Renal cortex interstitium (tissue), 11 donors: ENCODE results near the gene PRR7. TPM values are rescaled to one million over a fixed set of nuclear protein-coding genes. Genes with fewer than 3 reads are reported as not detected.
"Not testable (repeated sequence)": the region's sequence is repeated elsewhere in the genome, so short reads cannot be mapped to it uniquely, and the experiment has no call there.

Source experiments
- DNase-seq, 11 donors: peaks; one replicate each; pipeline ENCODE4 v3.0.0-alpha.2; 2013; ENCODE audit warnings: low read depth in 9 of 11, low spot score in 4 of 11; ENCODE audit errors: extremely low read depth in 1 of 11
- polyA plus RNA-seq, 3 donors: library from polyadenylated mRNA; unstranded; fragments of 120-200 nt; gene quantifications; one replicate each; pipeline ENCODE4 v1.2.1, GENCODE V29; 2013; ENCODE audit not compliant: insufficient read length in 3 of 3

Gene PRR7
- polyA plus RNA-seq, 3 donors: 0.96 to 2.8 (median 2.8) TPM

DNA sequence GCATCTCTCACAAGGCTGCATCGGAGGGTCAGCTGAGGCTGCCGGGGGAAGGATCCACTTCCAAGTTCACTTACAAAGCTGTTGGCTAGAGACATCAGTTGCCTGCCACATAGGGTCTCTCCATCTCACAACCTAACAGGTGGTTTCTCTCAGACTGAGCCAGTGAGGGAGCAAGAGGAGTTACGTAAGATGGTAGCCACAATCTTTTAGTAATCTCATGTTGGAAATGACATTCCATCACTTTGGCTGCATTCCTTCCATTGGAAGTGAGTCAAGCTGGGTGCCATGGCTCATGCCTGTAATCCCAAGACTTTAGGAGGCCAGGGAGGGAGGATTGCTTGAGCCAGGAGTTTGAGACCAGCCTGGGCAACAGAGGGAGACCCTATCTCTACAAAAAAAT, 27.6 kb upstream of the PRR7 start:
- no peak for DNase-seq

DNA sequence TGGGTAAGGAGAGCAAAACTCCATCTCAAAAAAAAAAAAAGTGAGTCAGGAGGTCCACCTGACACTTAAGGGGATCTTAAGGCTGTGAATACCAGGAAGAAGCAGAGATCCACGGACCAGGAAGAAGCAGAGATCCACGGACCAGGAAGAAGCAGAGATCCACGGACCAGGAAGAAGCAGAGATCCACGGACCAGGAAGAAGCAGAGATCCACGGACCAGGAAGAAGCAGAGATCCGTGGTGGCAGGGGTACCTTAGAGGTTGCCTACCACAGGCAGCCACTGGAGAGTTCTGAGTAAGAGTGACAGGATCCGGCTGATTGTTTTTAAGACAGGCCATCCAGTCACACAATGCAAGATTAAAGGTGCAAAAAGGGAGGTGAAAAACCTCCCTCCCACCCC, 26.1 kb upstream of the PRR7 start:
- DNase-seq: not testable (repeated sequence)

DNA sequence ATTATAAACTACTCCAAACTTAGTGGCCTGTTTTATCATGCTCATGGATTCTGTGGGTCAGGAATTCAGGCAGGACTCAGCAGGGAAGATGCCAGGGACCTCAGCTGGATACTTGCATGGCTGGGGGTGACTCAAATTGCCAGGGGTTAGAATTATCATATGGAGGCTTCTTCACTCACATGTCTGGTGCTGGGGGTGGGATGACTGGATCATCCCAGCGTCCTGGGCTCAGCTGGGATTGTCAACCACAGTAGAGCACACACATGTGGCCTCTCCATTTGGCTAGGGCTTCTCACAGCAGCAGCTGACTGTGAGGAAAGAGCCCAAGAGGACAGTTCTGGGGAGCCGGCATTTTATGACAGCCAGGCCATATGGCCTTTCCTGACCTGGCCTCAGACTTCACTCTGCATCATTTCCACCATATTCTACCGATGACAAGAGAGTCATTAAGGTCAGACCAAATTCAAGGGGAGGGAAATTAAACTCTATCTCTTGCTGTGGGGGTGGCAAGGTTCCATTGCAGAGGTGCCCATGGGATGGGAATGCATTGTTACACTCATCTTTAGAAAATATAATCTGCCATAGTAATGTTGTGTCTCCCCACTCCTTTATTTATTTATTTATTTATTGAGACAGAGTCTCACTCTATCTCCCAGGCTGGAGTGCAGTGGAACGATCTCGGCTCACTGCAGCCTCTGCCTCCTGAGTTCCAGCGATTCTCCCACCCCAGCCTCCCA, 25.4 kb upstream of the PRR7 start:
- DNase-seq: no peak

DNA sequence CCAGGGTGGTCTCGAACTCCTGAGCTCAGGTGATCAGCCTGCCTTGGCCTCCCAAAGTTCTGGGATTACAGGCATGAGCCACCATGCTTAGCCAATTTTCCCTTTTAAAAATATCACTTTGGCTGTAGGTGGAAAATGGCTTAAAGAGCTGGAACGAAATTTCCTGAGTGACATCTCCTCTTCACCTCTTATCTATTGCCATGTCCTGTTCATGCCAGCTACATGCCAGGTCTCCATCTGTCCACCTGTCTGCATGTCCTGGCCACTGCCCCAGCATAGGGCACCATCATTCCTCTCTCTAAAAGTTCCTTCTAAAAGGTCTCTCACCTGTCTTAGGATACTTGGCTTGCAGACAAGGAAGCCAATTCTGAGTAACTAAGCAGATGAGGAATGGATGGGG, 22.9 kb upstream of the PRR7 start:
- DNase-seq: no peak

DNA sequence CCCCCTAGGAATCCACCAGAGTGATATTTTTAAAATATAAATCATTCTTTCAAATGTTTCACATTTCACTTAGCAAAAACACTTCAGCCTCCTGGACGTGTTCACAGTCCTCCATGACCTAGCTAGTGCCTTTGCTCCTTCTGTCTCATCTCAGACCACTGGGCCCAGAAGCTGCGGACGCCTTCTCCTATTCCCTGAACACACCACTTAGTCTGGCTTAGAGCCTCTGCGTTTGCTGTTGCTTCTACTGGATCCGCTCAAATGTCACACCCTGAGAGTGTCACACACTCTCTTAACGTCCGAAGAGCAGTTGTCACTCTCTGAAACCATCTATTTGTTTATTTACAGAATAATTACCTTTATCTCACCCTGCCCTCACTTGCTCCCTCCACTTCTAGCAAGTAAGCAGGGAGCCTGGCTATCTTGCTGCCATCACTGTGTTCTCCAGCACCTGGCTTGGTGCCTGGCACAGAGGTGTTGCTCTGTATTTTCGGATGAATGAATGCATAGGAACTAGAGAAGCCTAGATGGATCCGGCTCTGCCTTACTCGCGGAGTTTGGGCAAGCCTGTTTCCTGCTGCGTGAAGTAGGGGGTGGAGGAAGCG, 21.3 kb upstream of the PRR7 start:
- no peak for DNase-seq

DNA sequence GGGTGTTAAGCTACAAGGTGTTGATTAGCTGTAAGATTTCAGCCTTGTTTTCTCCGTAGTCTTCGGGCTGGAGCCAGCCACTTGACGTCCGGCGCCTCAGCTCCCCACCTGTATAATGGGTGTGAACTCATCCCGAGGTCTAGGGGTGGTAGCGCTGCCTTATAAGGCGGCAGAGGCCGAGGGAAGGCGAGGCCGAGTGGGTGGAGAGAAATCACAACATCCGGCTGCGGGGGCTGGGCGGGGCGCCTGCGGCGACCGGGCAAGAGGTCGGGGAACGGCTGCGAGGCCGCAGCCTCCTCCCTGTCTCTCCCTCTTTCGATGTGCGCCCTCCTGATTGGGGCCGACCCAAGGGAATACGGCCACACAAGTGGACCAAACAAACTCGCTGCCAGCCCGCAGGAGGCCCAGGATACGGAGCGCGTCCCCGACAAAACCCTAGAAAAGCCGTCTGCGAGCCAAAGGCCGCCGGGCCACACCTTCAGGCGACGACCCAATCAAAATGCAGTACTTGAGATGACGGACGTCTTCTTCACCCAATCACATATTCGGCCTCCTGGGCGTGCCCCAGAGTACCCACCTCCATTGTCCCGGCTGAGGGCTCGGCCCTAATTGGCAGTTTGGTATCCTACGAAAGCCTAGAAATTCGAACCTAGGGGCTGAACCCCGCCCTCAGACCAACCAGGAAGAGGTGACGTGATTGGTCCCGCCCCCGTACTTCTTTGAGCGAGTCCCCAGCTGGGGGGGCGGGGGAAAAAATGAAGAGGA, 20.6 kb upstream of the PRR7 start:
- peak; percentile 100 for DNase-seq

DNA sequence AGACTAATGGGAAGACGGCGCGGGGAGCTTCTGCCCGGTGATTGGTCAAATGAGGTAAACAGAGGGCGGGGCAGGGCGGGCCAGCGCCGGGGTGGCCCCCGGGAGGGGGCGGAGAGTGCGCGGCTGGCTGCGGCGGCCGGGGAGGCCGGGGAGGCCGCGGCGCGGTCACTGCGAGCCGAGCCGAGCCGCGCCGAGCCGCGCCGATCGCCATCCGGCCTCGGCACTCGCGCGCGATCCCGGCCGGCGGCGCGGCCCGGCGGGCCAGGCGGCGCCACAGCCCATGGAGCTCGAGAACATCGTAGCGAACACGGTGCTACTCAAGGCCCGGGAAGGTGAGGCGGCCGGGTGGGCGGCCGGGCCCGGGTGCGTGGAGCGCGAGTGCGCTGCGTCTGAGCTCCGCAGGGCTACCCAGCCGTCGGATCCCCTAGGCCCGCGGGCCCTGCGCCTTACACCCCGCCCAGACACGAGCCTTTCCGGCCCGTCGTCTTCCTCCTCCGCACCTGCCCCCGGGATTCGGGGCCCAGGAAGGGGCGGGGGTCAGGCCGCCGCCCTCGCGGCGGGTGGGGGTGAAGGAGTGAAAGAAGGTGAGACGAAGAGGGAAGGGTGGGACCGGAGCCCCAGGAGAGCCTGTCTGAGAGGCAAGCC, 19.9 kb upstream of the PRR7 start, which contains the start of gene GRK6:
Gene GRK6, plus strand, starts transcription at position 111 of the 645 bp plus-strand sequence. Its CDS starts 170 bp downstream, at position 281.
- no peak for DNase-seq

DNA sequence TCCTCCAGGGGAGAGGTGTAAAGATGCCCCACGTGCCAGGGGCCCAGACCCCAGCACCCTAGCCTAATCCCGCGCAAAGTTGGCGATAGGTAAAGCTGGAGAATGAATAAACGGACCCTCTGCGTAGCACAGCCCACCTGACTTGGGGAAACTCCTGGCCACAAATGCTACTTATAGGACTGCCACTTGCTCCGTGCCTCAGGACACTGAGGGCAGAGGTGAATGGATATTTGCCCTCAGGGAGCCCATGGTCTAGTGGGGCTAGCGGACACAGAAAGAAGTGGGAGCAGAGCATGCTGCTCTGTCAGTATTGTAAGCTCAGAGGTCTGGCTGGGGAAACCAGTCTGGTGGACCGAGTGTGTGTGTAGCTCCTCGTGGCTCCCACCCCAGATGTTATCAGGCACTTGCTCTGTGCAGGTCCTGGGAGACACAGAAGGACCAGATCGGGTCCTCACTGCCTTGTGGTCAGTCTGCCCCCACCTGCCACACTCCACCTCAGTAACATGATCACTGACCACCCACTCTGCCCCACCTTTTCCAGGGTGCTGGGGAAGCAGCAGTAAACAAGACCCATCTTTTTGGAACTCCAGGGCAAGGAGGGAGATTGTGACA, 19.3 kb upstream of the PRR7 start:
- no peak for DNase-seq

DNA sequence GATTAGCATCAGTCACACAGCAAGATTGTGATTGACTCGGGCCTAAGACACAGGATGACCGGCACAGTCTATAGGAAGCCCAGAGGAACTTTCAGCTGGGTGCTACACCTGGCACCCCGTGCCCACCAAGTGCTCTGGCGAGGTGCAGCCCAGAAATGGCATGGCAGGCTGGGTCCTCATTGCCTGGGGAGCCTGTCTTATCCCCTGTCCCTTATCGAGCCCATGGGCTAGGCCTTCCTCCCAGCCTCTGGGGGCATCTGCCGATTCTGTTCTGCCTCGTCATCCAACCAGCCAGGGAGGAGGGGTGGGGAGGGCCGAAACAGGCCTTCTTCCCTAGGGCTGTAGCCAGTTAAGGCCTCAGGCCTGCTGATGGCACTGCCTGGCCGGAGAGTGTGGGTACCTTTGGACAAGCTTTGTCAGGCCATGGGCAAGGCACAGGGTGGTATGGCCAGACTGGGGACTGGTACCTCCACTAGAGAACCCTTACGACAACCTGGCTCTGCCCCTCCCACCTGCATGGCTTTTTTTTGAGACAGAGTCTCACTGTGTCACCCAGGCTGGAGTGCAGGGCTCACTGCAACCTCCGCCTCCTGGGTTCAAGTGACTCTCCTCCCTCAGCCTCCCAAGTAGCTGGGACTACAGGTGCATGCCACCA, 18.6 kb upstream of the PRR7 start:
- DNase-seq: no peak

DNA sequence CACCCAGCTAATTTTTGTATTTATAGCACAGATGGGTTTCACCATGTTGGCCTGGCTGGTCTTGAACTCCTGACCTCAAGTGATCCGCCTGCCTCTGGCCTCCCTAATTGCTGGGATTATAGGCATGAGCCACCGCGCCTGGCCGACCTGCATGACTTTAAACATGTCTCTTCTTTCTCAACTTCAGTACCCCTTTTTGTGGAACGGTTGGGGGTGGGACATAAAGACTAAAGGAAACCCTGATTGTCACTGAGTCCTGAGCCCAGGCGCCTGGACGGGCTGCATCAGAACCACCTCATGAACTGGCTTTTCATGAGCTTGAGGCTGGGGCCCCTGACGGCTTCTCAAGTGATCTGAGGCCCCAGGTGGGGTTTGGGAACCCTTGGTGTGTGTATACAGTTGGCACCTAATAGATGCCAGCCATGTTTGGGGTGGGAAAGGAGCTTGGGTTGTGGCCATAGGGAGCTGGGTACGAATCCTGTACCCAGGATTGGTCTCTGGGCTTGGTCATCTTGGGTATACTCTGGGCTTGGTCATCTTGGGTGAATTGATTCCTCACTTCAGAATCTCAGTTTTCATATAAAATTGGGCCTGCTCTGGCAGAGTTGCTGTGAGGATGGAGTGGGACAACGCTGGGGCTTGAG, 17.9 kb upstream of the PRR7 start:
- DNase-seq: no peak

DNA sequence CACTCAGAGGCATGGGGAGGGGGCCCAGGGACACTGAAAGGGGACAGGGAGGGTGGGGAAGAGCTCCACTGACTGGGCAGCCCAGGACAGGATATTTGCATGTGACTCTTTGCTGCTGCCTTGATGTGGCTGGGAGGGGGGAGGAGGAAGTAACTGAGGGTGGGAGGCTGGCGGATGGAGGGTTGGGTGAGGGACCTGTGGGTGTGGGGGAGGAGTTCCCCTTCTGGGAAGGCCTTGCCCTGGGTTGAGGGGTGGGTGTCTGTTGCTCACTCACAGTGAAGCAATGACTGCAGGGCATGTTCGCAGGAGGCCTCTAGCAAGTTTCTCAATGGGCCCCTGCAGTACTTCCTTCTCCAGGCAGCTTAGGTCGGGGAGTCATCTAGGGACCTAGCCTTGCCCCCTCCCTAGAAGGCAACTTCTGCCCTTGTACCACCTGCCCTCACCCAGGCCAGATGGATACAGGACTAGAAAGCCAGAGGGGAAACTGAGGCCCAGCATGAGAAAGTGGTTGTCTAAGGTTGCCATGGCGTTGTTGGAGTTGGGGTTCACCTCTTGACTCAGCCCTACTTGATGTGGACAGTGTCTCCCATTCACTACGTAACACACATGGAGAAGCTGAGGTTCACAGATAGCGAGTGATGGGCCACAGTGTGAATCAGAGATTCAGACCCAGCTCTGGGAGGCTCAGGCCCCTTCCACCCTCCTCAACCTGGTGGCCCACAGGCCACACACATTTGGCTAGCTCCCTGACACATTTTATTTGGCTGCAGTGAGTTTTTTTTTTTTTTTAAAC, 17.2 kb upstream of the PRR7 start:
- DNase-seq: no peak

DNA sequence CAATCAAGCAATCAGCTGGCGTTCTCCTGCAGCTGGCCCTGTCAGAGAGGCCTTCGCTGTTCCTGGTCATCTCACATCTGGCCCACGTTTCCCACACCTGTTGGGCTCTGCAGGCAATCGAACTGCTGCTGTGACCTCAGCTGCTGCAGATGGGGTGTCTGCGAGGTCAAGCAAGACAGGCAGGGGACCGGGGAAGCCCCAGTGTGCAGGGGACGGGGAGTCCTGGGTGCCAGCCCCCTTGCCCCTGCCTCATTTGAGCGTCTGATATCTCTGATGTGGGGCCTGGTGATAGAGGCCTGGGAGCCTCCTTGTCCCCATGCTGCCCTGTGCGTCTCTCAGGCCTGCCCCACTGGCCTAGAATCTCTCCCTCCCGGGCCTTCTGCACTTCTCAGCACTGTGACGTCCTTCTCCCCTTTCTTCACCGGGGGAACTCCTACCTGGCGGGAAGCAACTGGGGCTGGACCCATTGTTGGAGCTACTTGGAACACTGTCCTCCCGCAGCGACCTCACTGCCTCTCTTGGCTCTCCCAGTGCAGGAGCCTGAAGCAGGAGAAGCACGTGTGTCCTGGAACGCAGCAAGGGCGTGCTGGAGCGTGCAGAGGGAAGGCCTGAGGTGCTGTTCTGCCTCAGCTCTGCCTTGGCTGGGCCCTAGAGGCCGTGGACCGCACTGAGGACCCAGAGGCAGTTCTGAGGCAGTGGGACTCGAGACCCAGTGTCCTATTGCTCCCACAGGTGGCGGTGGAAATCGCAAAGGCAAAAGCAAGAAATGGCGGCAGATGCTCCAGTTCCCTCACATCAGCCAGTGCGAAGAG, 16.3 kb upstream of the PRR7 start:
- DNase-seq: no peak

DNA sequence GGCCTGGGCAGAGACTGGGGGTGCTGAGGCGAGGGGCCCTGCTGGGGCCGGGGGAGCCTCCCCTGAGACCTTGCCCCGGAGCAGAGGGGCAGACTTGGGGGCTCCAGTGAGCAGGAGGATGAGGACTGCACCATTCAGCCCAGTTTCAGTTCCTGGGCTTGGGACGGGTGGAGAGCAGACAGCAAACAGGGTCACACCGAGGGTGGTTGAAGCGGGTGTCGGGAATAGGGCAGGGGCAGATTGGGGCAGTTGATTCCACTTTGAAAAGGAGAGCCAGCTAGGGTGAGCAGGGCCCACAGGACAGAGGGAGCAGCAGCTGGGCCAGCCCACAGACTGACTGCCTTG, 15.7 kb upstream of the PRR7 start:
- DNase-seq: no peak

DNA sequence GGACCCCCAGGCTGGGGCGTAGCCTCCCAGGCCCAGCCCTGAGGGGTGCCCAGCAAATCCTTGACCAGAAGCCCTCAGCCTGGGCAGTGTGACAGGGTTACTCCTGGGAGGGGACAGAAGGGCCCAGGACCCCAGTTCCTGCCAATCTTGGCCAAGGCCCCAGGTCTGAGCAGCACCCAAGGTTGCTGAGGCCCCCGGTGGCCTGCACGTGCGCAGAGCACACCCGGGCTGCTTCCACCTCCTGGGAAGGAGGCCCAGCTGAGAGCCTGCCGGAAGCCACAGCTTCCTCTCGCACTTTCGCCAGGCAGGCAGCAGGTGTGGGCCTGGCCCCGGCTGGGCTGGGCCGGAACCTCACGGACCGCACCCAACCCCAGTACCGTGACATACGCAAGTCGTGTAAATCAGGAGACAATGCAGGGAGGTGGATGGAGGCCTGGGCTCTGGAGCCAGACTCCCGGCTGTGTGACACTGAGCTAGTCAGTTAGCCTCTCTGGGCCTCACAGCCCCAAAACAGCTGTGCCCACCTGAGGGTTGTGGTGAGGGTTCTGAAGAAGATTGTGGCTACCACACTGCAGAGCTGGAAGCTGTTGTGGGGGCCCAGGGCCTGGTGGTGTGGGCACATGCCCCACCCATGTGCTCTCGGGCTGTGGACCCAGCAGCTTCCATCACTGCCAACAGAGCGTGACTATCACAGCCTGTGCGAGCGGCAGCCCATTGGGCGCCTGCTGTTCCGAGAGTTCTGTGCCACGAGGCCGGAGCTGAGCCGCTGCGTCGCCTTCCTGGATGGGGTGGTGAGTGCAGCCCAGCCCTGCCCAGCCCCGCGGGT, 15.1 kb upstream of the PRR7 start:
- no peak for DNase-seq

DNA sequence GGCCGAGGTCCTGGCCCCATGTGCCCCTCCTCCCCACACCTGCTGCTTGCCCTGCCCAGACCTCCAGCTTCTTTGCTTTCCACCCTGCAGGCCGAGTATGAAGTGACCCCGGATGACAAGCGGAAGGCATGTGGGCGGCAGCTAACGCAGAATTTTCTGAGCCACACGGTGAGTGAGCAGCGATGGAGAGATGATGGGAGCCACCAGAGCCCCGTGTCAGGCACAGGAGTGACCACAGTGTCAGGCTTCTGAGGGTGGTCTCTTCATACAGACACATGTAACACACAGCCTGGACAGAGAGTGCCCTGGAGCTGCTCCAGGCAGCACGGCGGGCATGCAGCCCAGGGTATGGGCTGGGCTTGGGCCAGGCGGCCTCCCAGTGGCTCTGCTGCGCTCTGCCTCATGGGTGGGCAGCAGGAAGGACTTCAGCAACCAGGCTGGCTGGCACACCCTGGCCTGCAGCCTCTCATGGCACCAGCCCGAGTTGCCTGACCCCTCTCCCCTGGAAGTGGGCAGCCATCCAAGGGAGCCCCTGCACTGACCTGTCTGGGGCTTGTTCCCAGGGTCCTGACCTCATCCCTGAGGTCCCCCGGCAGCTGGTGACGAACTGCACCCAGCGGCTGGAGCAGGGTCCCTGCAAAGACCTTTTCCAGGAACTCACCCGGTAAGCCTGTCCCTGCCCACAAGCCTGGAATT, 14.3 kb upstream of the PRR7 start:
- DNase-seq: no peak
